Measurements from ENCODE around the gene B4GALNT2. TPM values are rescaled to one million over a fixed set of nuclear protein-coding genes. Genes with fewer than 3 reads are reported as not detected.

Gene B4GALNT2
- total RNA-seq, 6 experiments from 2014 or later: 0.04 to 0.05 TPM; not detected in 4

GRCh38 chr17:49108318-49108717 is 24.3 kb upstream of the B4GALNT2 start:
- TF ChIP-seq POLR2A (IDR thresholded peaks at IDR 0.05): no peak
- no peak for TF ChIP-seq CTCF (IDR thresholded peaks at IDR 0.05)
- intact Hi-C loops (cut with DNase I): no loop called here
- no peak for ATAC-seq
- H3K27ac ChIP-seq: no peak overlapping the region
- 50% methylated on average over 3 of the region's 3 CpGs for WGBS (ENCODE audit: insufficient coverage, low coverage, low lambda C conversion rate, missing lambda C conversion rate)
- no peaks in the 10 kb centered on the region for H3K4me1 ChIP-seq
- no peaks in the 10 kb centered on the region for H3K36me3 ChIP-seq
- H3K4me3 ChIP-seq: no peak overlapping the region
- no peaks in the 10 kb centered on the region for H3K27me3 ChIP-seq
- H3K9me3 ChIP-seq: no peaks in the 10 kb centered on the region
- DNase-seq: no peak

GRCh38 chr17:49110509-49110908 is 22.1 kb upstream of the B4GALNT2 start:
- Histone ChIP-seq H3K9me3 (no peaks in the 10 kb centered on the region), H3K27ac (no peak overlapping the region), H3K4me3 (no peak overlapping the region), H3K36me3 (no peaks in the 10 kb centered on the region), H3K27me3 (no peaks in the 10 kb centered on the region), H3K4me1 (no peaks in the 10 kb centered on the region)
- intact Hi-C loops (cut with DNase I): no loop called here
- DNase-seq (no peak), ATAC-seq (no peak)
- no peak for TF ChIP-seq CTCF (IDR thresholded peaks at IDR 0.05)
- TF ChIP-seq POLR2A (IDR thresholded peaks at IDR 0.05): no peak
- WGBS (ENCODE audit: insufficient coverage, low coverage, low lambda C conversion rate, missing lambda C conversion rate): no CpG with 5 or more reads among the region's 1 CpG

- intact Hi-C loops (cut with DNase I): no loop called here
- H3K27ac ChIP-seq: no peak overlapping the region
- no peak for ATAC-seq
- H3K9me3 ChIP-seq: no peaks in the 10 kb centered on the region
- H3K27me3 ChIP-seq: no peaks in the 10 kb centered on the region
- no peaks in the 10 kb centered on the region for H3K4me1 ChIP-seq
- DNase-seq: no peak
- H3K4me3 ChIP-seq: no peak overlapping the region
- no peaks in the 10 kb centered on the region for H3K36me3 ChIP-seq
- 49% methylated on average over 3 of the region's 4 CpGs for WGBS (ENCODE audit: insufficient coverage, low coverage, low lambda C conversion rate, missing lambda C conversion rate)
- no peak for TF ChIP-seq POLR2A (IDR thresholded peaks at IDR 0.05)
- no peak for TF ChIP-seq CTCF (IDR thresholded peaks at IDR 0.05)
Measured at GRCh38 chr17:49111934-49112333, 20.6 kb upstream of the B4GALNT2 start.

GRCh38 chr17:49112936-49113335 is 19.6 kb upstream of the B4GALNT2 start:
- Histone ChIP-seq H3K9me3 (no peaks in the 10 kb centered on the region), H3K36me3 (no peaks in the 10 kb centered on the region), H3K27me3 (no peaks in the 10 kb centered on the region), H3K4me3 (no peak overlapping the region), H3K27ac (no peak overlapping the region), H3K4me1 (no peaks in the 10 kb centered on the region)
- no peak for DNase-seq
- TF ChIP-seq POLR2A (IDR thresholded peaks at IDR 0.05): no peak
- no peak for TF ChIP-seq CTCF (IDR thresholded peaks at IDR 0.05)
- 69% methylated on average over 1 of the region's 1 CpG for WGBS (ENCODE audit: insufficient coverage, low coverage, low lambda C conversion rate, missing lambda C conversion rate)
- ATAC-seq: no peak
- intact Hi-C loops (cut with DNase I): no loop called here

GRCh38 chr17:49114703-49115102 is 17.9 kb upstream of the B4GALNT2 start:
- 67% methylated on average over 1 of the region's 1 CpG for WGBS (ENCODE audit: insufficient coverage, low coverage, low lambda C conversion rate, missing lambda C conversion rate)
- Histone ChIP-seq H3K27me3 (no peaks in the 10 kb centered on the region), H3K4me3 (no peak overlapping the region), H3K27ac (no peak overlapping the region), H3K36me3 (no peaks in the 10 kb centered on the region), H3K4me1 (no peaks in the 10 kb centered on the region), H3K9me3 (no peaks in the 10 kb centered on the region)
- DNase-seq: no peak
- no peak for ATAC-seq
- no peak for TF ChIP-seq POLR2A (IDR thresholded peaks at IDR 0.05)
- intact Hi-C loops (cut with DNase I): no loop called here

Data from right lobe of liver (tissue), 6 donors.